Measurements from ENCODE around the gene G6PC1.
"Not testable (repeated sequence)": the region's sequence is repeated elsewhere in the genome, so short reads cannot be mapped to it uniquely, and the experiment has no call there.

G6PC1 gene

GRCh38 chr17:42913522-42913921, 12.9 kb downstream of the G6PC1 start:
- peaks cover 28% of the 10 kb centered on the region for H3K27me3 ChIP-seq (ENCODE audit: control insufficient read depth, insufficient read depth, low read length)
- no peak overlapping the region for H3K4me2 ChIP-seq (ENCODE audit: low read length)
- no peak overlapping the region for H3K9ac ChIP-seq (ENCODE audit: low read depth, low read length)
- no peaks in the 10 kb centered on the region for H3K36me3 ChIP-seq (ENCODE audit: insufficient read depth, low read length)
- no peak overlapping the region for H3K4me3 ChIP-seq (ENCODE audit: low read length)
- H3K9me3 ChIP-seq (replicated peaks; ENCODE audit: low read length), result no peaks in the 10 kb centered on the region
- H3K4me1 ChIP-seq (ENCODE audit: control insufficient read depth, insufficient read depth, low read length), result no peaks in the 10 kb centered on the region

DNA sequence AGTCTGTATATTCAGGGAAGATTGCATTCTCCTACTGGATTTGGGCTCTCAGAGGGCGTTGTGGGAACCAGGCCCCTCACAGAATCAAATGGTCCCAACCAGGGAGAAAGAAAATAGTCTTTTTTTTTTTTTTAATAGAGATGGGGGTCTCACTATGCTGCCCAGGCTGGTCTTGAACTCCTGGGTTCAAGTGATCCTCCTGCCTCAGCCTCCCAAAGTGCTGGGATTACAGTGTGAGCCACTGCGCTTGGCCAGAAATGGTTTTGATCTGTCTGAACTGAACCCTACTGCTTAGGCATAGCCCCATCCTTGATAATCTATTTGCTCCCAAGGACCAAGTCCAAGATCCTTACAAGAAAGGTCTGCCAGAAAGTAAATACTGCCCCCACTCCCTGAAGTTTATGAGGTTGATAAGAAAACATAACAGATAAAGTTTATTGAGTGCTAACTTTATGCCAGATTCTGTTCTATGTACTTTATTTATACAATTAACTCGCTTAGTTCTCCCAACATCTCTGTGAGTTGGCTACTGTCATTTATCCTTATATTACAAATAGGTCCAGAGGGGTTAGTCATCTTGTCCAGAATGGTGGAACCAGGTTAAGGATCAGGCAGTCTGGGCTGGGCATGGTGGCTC, 13.5 kb downstream of the G6PC1 start:
- Histone ChIP-seq H3K36me3 (ENCODE audit: insufficient read depth, low read length) (no peaks in the 10 kb centered on the region), H3K4me2 (ENCODE audit: low read length) (no peak overlapping the region), H3K4me1 (ENCODE audit: control insufficient read depth, insufficient read depth, low read length) (no peaks in the 10 kb centered on the region), H3K9me3 (replicated peaks; ENCODE audit: low read length) (no peaks in the 10 kb centered on the region), H3K4me3 (ENCODE audit: low read length) (no peak overlapping the region), H3K9ac (ENCODE audit: low read depth, low read length) (no peak overlapping the region), H3K27me3 (ENCODE audit: control insufficient read depth, insufficient read depth, low read length) (peaks cover 30% of the 10 kb centered on the region)

GRCh38 chr17:42915288-42915687, 14.7 kb downstream of the G6PC1 start:
- H3K4me2 ChIP-seq (ENCODE audit: low read length); H3K4me3 ChIP-seq (ENCODE audit: low read length): not testable (repeated sequence)

GRCh38 chr17:42916388-42917235, 16.0 kb downstream of the G6PC1 start:
- not testable (repeated sequence) for H3K9ac ChIP-seq (ENCODE audit: low read depth, low read length); H3K9me3 ChIP-seq (replicated peaks; ENCODE audit: low read length); H3K4me2 ChIP-seq (ENCODE audit: low read length); H3K4me3 ChIP-seq (ENCODE audit: low read length); H3K4me1 ChIP-seq (ENCODE audit: control insufficient read depth, insufficient read depth, low read length); H3K36me3 ChIP-seq (ENCODE audit: insufficient read depth, low read length)
- peaks cover 32% of the 10 kb centered on the region for H3K27me3 ChIP-seq (ENCODE audit: control insufficient read depth, insufficient read depth, low read length)

More at GRCh38 chr17:42915288-42915687, 14.7 kb downstream of the G6PC1 start:
- not testable (repeated sequence) for H3K4me1 ChIP-seq (ENCODE audit: control insufficient read depth, insufficient read depth, low read length); H3K36me3 ChIP-seq (ENCODE audit: insufficient read depth, low read length); H3K9me3 ChIP-seq (replicated peaks; ENCODE audit: low read length); H3K9ac ChIP-seq (ENCODE audit: low read depth, low read length)
- peaks cover 35% of the 10 kb centered on the region for H3K27me3 ChIP-seq (ENCODE audit: control insufficient read depth, insufficient read depth, low read length)

- no peak overlapping the region for H3K4me3 ChIP-seq (ENCODE audit: low read length)
- no peak overlapping the region for H3K9ac ChIP-seq (ENCODE audit: low read depth, low read length)
- no peaks in the 10 kb centered on the region for H3K36me3 ChIP-seq (ENCODE audit: insufficient read depth, low read length)
- no peaks in the 10 kb centered on the region for H3K9me3 ChIP-seq (replicated peaks; ENCODE audit: low read length)
- no peaks in the 10 kb centered on the region for H3K4me1 ChIP-seq (ENCODE audit: control insufficient read depth, insufficient read depth, low read length)
- H3K4me2 ChIP-seq (ENCODE audit: low read length), result no peak overlapping the region
- H3K27me3 ChIP-seq (ENCODE audit: control insufficient read depth, insufficient read depth, low read length), result peaks cover 28% of the 10 kb centered on the region
Measured at GRCh38 chr17:42917236-42917603, 16.6 kb downstream of the G6PC1 start.

- no peaks in the 10 kb centered on the region for H3K4me1 ChIP-seq (ENCODE audit: control insufficient read depth, insufficient read depth, low read length)
- no peaks in the 10 kb centered on the region for H3K9me3 ChIP-seq (replicated peaks; ENCODE audit: low read length)
- H3K36me3 ChIP-seq (ENCODE audit: insufficient read depth, low read length), result no peaks in the 10 kb centered on the region
- H3K9ac ChIP-seq (ENCODE audit: low read depth, low read length), result no peak overlapping the region
- H3K4me2 ChIP-seq (ENCODE audit: low read length), result no peak overlapping the region
- H3K4me3 ChIP-seq (ENCODE audit: low read length), result no peak overlapping the region
- H3K27me3 ChIP-seq (ENCODE audit: control insufficient read depth, insufficient read depth, low read length), result peaks cover 38% of the 10 kb centered on the region
Measured at GRCh38 chr17:42918902-42919521, 18.4 kb downstream of the G6PC1 start.

- not testable (repeated sequence) for H3K36me3 ChIP-seq (ENCODE audit: insufficient read depth, low read length); H3K4me1 ChIP-seq (ENCODE audit: control insufficient read depth, insufficient read depth, low read length); H3K9ac ChIP-seq (ENCODE audit: low read depth, low read length); H3K4me3 ChIP-seq (ENCODE audit: low read length); H3K9me3 ChIP-seq (replicated peaks; ENCODE audit: low read length); H3K4me2 ChIP-seq (ENCODE audit: low read length)
- H3K27me3 ChIP-seq (ENCODE audit: control insufficient read depth, insufficient read depth, low read length), result peaks cover 38% of the 10 kb centered on the region
Measured at GRCh38 chr17:42919522-42920077, 19.0 kb downstream of the G6PC1 start.

GRCh38 chr17:42920106-42920900, 19.7 kb downstream of the G6PC1 start:
- H3K4me2 ChIP-seq (ENCODE audit: low read length), result no peak overlapping the region
- H3K36me3 ChIP-seq (ENCODE audit: insufficient read depth, low read length), result no peaks in the 10 kb centered on the region
- no peak overlapping the region for H3K4me3 ChIP-seq (ENCODE audit: low read length)
- H3K4me1 ChIP-seq (ENCODE audit: control insufficient read depth, insufficient read depth, low read length), result no peaks in the 10 kb centered on the region
- no peaks in the 10 kb centered on the region for H3K9me3 ChIP-seq (replicated peaks; ENCODE audit: low read length)
- peaks cover 38% of the 10 kb centered on the region for H3K27me3 ChIP-seq (ENCODE audit: control insufficient read depth, insufficient read depth, low read length)
- H3K9ac ChIP-seq (ENCODE audit: low read depth, low read length), result no peak overlapping the region

DNA sequence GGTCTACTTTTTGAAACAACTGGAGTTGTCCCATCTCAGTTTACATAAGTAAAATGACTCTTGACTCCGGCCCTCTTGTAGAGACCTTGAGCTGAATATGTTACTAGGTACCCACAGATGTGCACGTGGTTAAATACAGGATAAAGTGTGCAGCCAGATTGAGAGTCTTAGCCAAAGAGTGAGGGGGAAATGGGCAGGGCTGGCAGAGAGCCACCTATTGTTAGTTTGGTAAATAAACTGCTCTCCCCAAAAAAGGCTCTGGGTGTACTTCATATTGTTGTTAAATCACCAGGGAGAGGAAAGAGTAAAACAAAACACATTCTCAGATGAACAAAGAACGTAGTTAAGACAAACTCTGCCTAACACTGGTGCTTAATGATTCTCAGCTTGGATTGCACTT, 20.3 kb downstream of the G6PC1 start:
- H3K9me3 ChIP-seq (replicated peaks; ENCODE audit: low read length), result no peaks in the 10 kb centered on the region
- no peak overlapping the region for H3K9ac ChIP-seq (ENCODE audit: low read depth, low read length)
- H3K4me3 ChIP-seq (ENCODE audit: low read length), result no peak overlapping the region
- no peaks in the 10 kb centered on the region for H3K4me1 ChIP-seq (ENCODE audit: control insufficient read depth, insufficient read depth, low read length)
- no peaks in the 10 kb centered on the region for H3K36me3 ChIP-seq (ENCODE audit: insufficient read depth, low read length)
- H3K4me2 ChIP-seq (ENCODE audit: low read length), result no peak overlapping the region
- peaks cover 38% of the 10 kb centered on the region for H3K27me3 ChIP-seq (ENCODE audit: control insufficient read depth, insufficient read depth, low read length)

DNA sequence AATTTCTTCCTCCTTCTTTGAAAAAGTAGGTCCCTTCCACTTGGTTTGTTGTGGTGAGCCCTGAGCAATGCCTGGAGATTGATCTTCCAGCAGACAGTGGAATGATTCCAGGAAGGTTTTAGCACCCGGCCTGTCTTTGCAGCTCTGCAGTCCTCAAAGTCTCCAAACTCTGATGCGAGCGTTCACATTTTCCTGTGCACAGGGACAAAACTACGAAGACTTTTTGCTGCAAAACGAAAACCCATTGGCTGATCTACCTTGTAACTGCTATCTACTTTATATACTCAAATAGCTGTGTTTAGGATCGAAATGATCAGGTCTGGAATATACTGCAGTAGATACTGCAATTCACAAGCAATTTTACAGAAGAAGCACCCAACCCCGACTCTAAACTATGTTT, 21.7 kb downstream of the G6PC1 start:
- no peak overlapping the region for H3K4me3 ChIP-seq (ENCODE audit: low read length)
- H3K36me3 ChIP-seq (ENCODE audit: insufficient read depth, low read length), result no peaks in the 10 kb centered on the region
- no peak overlapping the region for H3K4me2 ChIP-seq (ENCODE audit: low read length)
- no peak overlapping the region for H3K9ac ChIP-seq (ENCODE audit: low read depth, low read length)
- peaks cover 38% of the 10 kb centered on the region for H3K27me3 ChIP-seq (ENCODE audit: control insufficient read depth, insufficient read depth, low read length)
- no peaks in the 10 kb centered on the region for H3K9me3 ChIP-seq (replicated peaks; ENCODE audit: low read length)
- no peaks in the 10 kb centered on the region for H3K4me1 ChIP-seq (ENCODE audit: control insufficient read depth, insufficient read depth, low read length)

DNA sequence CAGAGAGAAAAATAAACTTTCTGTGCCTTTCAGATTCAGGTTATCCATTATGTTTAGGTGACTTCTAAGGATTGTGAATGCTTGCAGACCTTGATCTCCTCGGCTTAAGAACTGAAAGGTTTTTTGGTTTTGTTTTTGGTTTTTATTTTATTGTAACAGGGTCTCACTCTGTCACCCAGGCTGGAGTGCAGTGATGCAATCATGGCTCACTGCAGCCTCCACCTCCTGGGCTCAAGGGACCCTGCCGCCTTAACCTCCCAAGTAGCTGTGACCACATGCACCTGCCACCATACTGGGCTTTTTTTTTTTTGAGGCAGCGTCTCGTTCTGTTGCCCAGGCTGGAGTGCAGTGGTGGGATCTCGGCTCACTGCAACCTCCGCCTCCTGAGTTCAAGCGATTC, 22.9 kb downstream of the G6PC1 start:
- H3K4me3 ChIP-seq (ENCODE audit: low read length), result not testable (repeated sequence)

More for the DNA sequence above, 22.9 kb downstream of the G6PC1 start:
- H3K9ac ChIP-seq (ENCODE audit: low read depth, low read length); H3K9me3 ChIP-seq (replicated peaks; ENCODE audit: low read length); H3K4me2 ChIP-seq (ENCODE audit: low read length); H3K36me3 ChIP-seq (ENCODE audit: insufficient read depth, low read length); H3K4me1 ChIP-seq (ENCODE audit: control insufficient read depth, insufficient read depth, low read length): not testable (repeated sequence)
- peaks cover 38% of the 10 kb centered on the region for H3K27me3 ChIP-seq (ENCODE audit: control insufficient read depth, insufficient read depth, low read length)
